Measurements from ENCODE around the gene MMUT. TPM values are rescaled to one million over a fixed set of nuclear protein-coding genes. Genes with fewer than 3 reads are reported as not detected.
A peak's percentile ranks its signal among the peaks of the same experiment; 100 is the strongest.

MMUT gene
- total RNA-seq, 1 donor from 2014 or later: 38.3 TPM

GRCh38 chr6:49468042-49468441 is 5.0 kb upstream of the MMUT start:
- H3K4me3 ChIP-seq: no peak overlapping the region
- no peak for TF ChIP-seq CTCF (IDR thresholded peaks at IDR 0.05; ENCODE audit: borderline replicate concordance)
- peaks cover 14% of the 10 kb centered on the region for H3K4me1 ChIP-seq
- H3K27ac ChIP-seq (replicated peaks): no peak overlapping the region
- H3K36me3 ChIP-seq: peaks cover 18% of the 10 kb centered on the region
- no peaks in the 10 kb centered on the region for H3K9me3 ChIP-seq (replicated peaks)
- no peaks in the 10 kb centered on the region for H3K27me3 ChIP-seq (ENCODE audit: low read depth)
- intact Hi-C loops (cut with micrococcal nuclease): no loop called here
- DNase-seq: no peak

GRCh38 chr6:49464691-49465090 is 1.6 kb upstream of the MMUT start:
- Histone ChIP-seq H3K27ac (replicated peaks) (no peak overlapping the region), H3K9me3 (replicated peaks) (no peaks in the 10 kb centered on the region), H3K4me1 (peaks cover 46% of the 10 kb centered on the region), H3K4me3 (no peak overlapping the region), H3K27me3 (ENCODE audit: low read depth) (no peaks in the 10 kb centered on the region), H3K36me3 (no peaks in the 10 kb centered on the region)
- DNase-seq: no peak
- intact Hi-C loops (cut with micrococcal nuclease): no loop called here
- TF ChIP-seq CTCF (IDR thresholded peaks at IDR 0.05; ENCODE audit: borderline replicate concordance): no peak

GRCh38 chr6:49463612-49463967 is 537 bp upstream of the MMUT start:
- intact Hi-C loops (cut with micrococcal nuclease): no loop called here
- TF ChIP-seq CTCF (IDR thresholded peaks at IDR 0.05; ENCODE audit: borderline replicate concordance): no peak

GRCh38 chr6:49462599-49462926 is 490 bp downstream of the MMUT start:
- intact Hi-C loops (cut with micrococcal nuclease): no loop called here
- no peaks in the 10 kb centered on the region for H3K27me3 ChIP-seq (ENCODE audit: low read depth)
- H3K27ac ChIP-seq (replicated peaks): peak overlapping the region; percentile 88
- H3K9me3 ChIP-seq (replicated peaks): no peaks in the 10 kb centered on the region
- H3K4me3 ChIP-seq: peak overlapping the region; percentile 88
- no peak for DNase-seq
- peaks cover 51% of the 10 kb centered on the region for H3K4me1 ChIP-seq
- TF ChIP-seq CTCF (IDR thresholded peaks at IDR 0.05; ENCODE audit: borderline replicate concordance): no peak
- H3K36me3 ChIP-seq: peaks cover 16% of the 10 kb centered on the region

More at GRCh38 chr6:49463612-49463967, 537 bp upstream of the MMUT start:
- Histone ChIP-seq H3K27me3 (ENCODE audit: low read depth) (no peaks in the 10 kb centered on the region), H3K4me1 (peaks cover 51% of the 10 kb centered on the region), H3K27ac (replicated peaks) (peak overlapping the region; percentile 88), H3K9me3 (replicated peaks) (no peaks in the 10 kb centered on the region), H3K4me3 (peak overlapping the region; percentile 88), H3K36me3 (peaks cover 7% of the 10 kb centered on the region)
- no peak for DNase-seq

- Histone ChIP-seq H3K27me3 (ENCODE audit: low read depth) (no peaks in the 10 kb centered on the region), H3K4me3 (peak overlapping the region; percentile 88), H3K9me3 (replicated peaks) (no peaks in the 10 kb centered on the region), H3K27ac (replicated peaks) (peak overlapping the region; percentile 88), H3K36me3 (peaks cover 21% of the 10 kb centered on the region), H3K4me1 (peaks cover 51% of the 10 kb centered on the region)
- TF ChIP-seq CTCF (IDR thresholded peaks at IDR 0.05; ENCODE audit: borderline replicate concordance): no peak
- intact Hi-C loops (cut with micrococcal nuclease): no loop called here
- no peak for DNase-seq
Measured at GRCh38 chr6:49462071-49462470, 982 bp downstream of the MMUT start.

GRCh38 chr6:49457771-49458170 is 5.3 kb downstream of the MMUT start:
- H3K9me3 ChIP-seq (replicated peaks): no peaks in the 10 kb centered on the region
- intact Hi-C loops (cut with micrococcal nuclease): no loop called here
- no peak for TF ChIP-seq CTCF (IDR thresholded peaks at IDR 0.05; ENCODE audit: borderline replicate concordance)

More at GRCh38 chr6:49457771-49458170, 5.3 kb downstream of the MMUT start:
- H3K4me3 ChIP-seq: no peak overlapping the region
- H3K27ac ChIP-seq (replicated peaks): no peak overlapping the region
- H3K4me1 ChIP-seq: peaks cover 35% of the 10 kb centered on the region
- DNase-seq: no peak
- H3K27me3 ChIP-seq (ENCODE audit: low read depth): no peaks in the 10 kb centered on the region
- H3K36me3 ChIP-seq: peaks cover 59% of the 10 kb centered on the region

Measured in left ventricle myocardium inferior (tissue), 1 donor.